RCC 7860 (cell line): ENCODE results near the gene SLC26A1.

Experiments used
- DNase-seq: peaks from one replicate; pipeline ENCODE4 v3.0.0-alpha.2; 2015; ENCODE audit warnings: low spot score
- FAIRE-seq: peaks from 2 replicates; lab custom pipeline; 2012; peaks lifted over from hg19 to GRCh38; lab: Jason Lieb, UNC

Gene SLC26A1

DNA sequence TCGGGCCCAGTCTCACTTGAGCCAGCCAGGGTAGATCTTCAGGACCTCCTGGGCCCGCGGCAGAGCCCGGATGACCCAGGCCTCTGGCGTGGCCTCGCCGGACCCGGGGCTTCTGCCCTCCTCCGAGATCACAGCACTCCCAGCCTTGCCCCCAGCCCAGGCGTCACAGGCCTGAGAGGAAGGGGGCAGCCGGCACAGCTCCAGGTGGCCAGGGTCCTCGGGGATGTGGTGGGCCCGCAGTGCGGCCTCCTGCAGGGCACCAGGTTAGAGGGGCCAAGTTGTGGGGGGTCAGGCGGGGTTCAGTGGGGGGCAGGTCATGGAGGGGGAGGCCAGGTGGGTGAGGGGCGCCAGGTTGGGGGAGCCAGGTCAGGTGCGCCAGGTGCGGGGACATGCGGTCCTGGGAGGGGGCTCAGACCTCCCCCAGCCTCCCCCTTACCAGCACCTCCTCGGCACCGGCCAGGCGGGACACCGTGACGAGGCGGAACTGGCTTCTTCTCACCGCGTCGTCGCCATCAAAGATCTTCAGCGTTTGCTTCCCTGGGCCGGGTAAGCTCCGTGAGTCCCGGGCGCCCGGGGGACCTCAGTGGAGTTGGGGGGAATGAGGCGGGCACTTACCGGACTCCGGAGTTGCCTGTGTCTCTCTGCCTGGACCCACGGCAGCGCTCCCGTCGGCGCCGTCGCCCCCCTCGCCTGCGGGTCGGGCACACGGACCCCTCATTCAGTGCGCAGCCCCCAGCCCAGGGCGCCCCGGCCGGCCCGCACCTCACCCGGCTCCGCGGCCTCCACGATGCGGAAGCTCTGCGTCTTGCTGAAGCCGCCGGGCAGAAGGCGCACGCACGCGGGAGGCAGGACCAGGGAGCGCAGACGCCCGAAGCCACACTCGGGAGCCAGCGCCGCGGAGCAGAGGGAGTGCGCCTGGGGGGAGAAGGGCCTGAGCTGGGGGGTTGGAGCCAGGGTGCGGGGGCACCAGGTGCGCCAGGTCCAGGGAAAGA is 25.8 kb downstream of the SLC26A1 start:
- FAIRE-seq, result no peak

DNA sequence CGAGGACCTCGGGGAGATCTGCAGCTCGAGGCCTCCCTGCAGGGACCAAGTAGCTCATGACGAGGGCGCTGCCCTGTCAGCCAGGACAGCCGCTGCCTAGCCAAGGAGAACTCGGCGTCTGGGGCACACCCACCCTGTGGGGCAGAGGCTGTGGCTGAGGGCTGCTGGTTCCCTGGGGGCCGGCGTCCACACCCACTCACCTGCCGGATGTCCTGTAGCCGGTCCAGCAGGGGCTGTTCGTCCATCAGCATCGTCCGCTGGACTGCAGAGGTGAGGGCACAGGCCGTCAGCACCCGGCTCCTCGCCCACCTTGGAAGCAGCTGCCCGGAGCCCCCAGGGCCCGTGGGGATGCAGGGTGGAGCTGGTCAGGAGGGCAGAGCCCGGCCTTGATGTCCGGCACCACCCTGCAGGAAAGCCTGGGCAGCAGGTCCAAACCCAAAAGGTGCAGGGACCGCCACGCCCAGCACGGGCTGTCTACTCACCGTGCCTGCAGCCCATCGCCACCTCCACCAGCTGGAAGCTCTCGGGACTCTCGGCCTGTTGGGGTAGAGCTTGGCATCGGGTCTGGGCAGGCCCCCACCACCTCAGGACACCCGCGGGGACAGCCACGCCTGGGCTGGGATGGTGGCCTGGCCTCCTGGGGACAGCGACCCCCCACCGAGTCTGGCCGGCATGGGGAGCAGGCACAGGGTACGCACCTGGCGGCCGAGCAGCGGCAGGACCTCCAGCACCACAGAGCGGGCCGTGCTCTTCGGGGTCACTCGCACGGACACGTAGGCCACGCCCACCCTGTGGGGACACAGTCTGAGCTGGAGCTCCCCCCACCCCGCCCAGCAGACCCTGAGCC is 26.7 kb downstream of the SLC26A1 start:
- FAIRE-seq (no peak), DNase-seq (no peak)

More for the DNA sequence above, 25.8 kb downstream of the SLC26A1 start:
- no peak for DNase-seq

DNA sequence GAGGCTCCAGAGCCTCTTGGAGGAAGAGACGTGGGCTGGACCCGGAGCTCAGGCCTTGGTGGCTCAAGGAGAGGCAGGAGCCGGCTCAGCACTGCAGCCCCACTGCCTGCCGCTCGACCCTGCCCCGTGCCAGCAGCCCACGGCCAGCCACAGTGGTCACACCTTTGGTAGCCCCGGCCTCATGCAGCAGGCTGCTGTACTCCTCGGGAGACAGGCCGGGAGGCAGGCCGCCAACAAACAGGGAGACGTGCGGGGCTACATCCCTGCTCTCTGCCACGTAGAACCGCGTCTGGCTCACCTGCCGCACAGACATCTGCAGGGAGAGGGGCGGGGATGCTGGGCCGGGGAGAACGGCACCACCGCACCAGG is 27.5 kb downstream of the SLC26A1 start:
- no peak for FAIRE-seq
- DNase-seq, result no peak

DNA sequence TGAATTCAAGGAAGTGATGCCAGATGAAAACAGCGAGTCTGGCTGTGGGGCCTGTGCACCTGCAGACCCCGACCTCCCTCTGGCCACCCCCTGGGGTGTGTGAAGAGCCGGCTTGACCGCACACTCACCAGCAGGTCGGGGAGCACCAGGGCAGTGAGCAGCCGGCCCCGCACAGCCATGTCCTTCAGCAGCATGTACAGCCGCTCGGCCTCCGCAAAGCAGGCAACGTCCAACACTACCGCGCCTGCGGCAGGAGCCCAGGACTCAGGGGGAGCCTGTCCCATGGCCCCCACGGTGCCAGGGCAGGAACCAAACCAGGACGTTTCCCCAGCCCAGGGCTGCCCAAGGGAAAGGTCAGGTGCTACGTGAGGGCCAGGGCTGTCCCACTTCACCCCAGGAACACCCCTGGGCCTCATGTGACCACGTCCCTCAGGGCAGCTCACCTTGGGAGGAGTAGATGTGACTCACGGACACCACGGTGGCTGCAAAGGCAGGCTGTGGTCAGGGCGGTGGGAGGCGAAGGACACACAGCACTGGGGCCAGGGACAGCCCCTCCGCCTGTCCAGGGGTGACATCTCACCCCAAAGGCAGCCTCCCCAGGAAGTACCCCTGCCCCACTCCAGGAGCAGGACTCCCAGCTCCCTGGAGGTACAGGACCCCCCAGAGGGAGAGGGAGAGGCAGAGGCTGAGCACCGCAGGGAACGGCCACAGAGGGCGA is 28.0 kb downstream of the SLC26A1 start:
- FAIRE-seq (no peak), DNase-seq (no peak)

- no peak for DNase-seq
- FAIRE-seq, result no peak
Measured at GRCh38 chr4:964346-965025, 28.7 kb downstream of the SLC26A1 start.

DNA sequence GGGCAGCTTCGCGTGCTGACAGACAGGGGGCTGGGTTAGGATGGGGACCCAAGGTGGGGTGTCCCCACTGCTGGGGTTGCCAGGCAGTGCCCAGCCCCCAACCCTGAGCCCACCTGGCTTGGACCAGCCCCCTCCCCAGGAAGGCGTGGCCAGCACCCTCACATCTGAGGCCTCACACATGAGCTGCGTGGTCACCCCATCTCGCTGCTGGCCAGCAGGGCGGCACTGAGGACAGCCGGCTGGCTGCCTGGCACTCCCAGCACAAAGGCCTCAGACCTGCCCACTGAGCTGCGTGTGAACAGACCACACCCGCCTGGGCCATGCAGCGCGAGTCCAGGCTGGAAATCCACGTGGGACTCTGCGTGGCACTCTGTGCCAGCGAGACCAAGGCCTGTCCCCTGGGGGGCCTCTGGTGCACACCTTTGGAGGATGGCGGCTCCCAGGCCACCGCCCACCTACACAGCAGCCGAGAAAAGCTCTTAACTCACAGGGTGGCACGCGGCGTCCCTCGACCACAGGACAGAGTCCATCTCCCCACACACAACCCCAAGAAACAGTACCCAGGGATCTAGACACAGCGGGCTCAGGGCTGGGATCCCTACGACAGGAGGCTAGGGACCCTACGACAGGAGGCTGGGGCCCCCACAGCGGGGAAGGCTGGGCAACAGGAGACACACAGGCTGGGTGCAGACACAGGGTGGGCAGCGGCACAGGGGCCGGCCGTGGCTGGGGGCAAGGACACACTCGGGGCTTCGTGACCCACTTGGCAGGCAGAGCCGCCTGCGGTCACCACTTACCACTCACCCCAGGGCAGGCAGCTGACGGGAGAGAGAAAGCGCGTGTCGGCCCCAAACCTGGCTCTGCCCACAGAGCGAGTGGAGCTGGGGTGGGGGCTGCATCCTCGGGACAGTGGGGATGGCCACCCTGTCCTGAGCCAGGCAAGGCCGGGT is 29.7 kb downstream of the SLC26A1 start:
- DNase-seq (no peak), FAIRE-seq (no peak)

GRCh38 chr4:962231-963208 is 30.7 kb downstream of the SLC26A1 start:
- DNase-seq, result no peak
- FAIRE-seq, result no peak

DNA sequence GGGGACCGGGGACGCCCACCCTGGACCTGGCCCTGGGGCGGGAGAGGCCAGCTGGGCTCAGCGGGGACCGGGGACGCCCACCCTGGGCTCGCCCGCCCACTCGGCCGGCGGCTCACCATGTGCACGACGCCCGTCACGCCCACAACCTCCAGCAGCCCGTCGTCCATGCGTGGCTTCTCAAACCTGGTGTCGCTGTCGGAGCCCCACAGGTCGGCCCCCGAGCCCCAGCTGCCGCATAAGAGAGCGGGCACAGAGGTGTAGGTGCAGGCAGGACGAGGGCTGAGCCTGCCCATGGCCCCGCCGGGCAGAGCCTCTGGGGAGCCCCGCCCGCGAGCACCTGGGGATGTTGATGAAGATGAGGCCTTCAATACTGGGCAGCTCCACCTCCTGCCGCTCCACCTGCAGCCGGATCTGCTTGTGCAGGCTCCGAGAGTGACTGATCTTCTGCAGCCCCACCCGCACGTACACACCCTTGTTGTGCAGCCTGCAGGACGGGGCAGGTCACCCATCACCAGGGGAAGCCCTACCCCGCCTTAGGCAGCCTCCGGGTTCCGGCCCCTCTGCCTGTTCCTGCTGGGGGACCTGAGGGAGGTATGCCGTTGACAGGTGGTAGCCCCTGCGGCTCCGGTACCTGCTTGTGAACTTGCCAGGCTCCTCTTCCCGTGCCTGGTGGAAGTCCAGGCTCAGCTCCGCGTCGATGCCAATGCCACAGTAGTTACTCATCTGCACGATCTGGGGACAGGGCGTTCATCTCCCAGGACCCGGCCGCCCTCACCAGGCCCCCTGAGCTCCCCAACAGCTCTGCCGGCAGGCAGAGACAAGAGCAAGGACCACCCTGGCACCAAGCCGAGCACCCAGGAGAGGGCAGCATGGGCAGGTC is 31.6 kb downstream of the SLC26A1 start:
- FAIRE-seq (no peak), DNase-seq (no peak)

DNA sequence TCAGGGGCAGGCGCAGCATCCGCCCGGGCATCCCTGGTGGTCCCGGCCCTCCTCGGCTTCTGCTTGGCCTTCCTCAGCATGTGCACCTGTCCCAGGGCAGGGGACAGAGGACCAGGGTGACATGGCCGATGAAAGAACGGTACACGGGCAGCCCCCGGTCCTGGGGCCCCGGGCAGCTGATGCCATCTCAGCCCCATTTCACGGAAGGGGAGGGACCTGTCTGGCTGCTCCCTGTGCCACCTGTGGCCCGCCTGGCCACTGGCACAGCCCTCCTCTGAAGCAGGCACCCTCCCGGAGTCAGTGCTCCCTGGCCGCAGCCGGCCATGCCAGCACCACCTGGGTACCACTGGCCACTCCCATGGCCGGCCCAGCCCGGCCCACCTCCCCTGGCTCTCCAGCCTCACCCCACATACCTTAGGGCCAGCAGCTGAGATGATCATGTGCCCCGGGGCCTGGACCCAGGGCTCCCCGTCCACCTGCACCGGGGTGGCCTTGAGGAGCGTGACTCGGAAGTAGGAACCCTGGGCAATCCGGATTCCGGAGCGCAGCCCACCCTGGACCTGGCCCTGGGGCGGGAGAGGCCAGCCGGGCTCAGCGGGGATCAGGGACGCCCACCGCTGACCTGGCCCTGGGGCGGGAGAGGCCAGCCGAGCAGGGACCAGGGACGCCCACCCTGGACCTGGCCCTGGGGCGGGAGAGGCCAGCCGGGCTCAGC is 32.4 kb downstream of the SLC26A1 start:
- DNase-seq (no peak), FAIRE-seq (no peak)

GRCh38 chr4:960140-960635 is 33.0 kb downstream of the SLC26A1 start:
- DNase-seq (no peak), FAIRE-seq (no peak)

- no peak for DNase-seq
Measured at GRCh38 chr4:959338-960139, 33.7 kb downstream of the SLC26A1 start.

DNA sequence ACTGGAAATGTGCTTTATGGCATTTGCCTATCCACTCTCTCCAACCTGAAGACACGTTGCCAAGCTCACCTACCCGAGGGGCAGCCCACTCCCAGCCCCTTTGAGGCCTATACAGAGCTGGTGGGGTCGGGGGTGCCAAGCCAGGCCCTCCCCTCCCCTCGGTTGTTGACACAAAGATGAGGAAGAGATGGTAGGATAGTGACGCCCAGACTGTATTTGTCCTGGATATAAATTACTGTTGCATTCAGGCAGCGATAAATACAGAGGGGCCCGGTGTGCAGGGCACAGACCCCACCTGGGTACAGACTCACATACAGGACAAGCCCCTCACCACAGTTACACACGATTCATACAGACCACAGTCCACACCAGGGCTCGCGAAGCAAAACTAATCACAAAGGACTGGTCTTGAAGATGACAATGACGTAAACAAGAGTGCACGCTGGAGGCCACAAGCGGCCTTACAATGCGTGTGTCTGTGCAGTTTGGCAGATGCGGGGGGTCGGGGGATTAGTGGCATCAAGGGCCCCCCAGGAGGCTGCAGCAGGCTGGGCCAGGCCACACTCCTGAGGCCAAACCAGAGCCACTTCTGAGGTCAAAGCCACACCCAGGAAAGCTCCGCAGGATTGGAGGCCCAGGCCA is 34.4 kb downstream of the SLC26A1 start:
- FAIRE-seq (no peak), DNase-seq (no peak)

More at GRCh38 chr4:959338-960139, 33.7 kb downstream of the SLC26A1 start:
- no peak for FAIRE-seq

DNA sequence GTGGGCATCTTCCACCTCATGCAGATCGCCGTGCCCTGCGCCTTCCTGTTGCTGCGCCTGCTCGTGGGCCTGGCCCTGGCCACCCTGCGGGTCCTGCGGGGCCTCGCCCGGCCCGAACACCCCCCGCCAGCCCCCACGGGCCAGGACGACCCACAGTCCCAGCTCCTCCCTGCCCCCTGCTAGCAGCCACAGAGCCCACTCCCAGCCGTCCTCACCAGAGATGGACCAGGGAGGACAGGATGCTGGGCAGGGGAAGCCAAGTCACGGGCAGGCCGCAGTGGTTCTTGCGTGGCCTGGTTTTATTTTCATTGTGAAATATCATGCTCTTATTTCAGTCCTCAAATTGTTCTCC is 34.9 kb downstream of the SLC26A1 start:
- FAIRE-seq (no peak), DNase-seq (no peak)

DNA sequence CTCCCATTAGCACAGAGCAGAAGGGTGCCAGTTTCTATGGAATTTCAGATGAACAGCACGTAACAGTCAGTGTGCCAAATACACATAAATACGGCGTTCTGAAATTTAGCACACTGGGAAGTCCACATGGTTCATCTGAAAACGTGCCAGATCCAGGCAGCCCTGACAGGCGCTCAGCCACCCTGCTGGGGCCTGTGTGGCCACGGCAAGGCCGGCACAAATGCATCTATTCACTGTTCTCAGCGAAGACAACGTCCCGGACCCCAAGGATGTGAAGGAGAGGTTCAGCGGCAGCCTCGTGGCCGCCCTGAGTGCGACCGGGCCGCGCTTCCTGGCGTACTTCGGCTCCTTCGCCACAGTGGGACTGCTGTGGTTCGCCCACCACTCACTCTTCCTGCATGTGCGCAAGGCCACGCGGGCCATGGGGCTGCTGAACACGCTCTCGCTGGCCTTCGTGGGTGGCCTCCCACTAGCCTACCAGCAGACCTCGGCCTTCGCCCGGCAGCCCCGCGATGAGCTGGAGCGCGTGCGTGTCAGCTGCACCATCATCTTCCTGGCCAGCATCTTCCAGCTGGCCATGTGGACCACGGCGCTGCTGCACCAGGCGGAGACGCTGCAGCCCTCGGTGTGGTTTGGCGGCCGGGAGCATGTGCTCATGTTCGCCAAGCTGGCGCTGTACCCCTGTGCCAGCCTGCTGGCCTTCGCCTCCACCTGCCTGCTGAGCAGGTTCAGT is 35.5 kb downstream of the SLC26A1 start:
- DNase-seq (no peak), FAIRE-seq (no peak)

- DNase-seq, result no peak
Measured at GRCh38 chr4:957231-957580, 36.0 kb downstream of the SLC26A1 start.

More at GRCh38 chr4:957231-957580, 36.0 kb downstream of the SLC26A1 start:
- no peak for FAIRE-seq
